GM21737 (cell line): ENCODE data around the gene ZNF112.

Experiments
- ATAC-seq: cut with Tn5 transposase; IDR thresholded peaks from one replicate; pipeline ENCODE4 v1.9.1; 2021; ENCODE audit warnings: mild to moderate bottlenecking, moderate library complexity; ENCODE audit not compliant: unreplicated experiment

The ZNF112 gene

DNA sequence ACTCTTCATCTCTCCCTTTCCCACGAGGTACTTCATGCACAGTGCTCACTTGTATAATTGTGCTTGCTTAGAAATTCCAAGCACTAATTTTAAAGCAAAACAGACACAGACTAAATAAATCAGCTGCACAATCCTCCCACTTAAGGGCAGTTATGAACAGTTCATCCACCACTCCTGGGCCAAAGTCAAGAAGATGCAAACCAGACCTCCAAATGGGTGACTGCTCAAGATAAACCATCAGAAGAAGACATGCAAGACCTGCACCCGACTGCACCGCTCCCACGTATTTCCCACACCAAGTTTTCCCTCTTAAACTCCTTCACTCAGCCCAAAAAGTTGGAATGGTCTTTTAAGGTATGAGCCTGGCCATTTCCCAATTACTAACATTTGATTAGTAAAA is 71.5 kb downstream of the ZNF112 start:
- no peak for ATAC-seq

DNA sequence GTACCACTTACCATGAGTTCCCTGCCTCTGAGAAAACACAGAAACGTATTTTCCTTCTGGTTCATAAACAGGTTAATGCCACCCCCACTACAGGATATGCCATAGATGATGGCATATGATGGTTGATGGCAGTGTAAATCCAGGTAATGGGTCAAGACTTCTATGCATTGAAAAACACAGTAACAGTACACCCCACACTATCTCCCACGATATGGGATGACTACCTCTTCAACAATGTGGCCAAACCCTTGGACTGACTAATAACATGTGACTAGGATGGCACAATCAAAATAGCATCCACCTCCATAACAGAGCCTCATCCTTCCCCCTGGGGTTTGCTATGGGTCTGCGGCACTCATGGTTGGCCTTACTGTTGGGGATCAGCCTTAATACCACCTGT is 73.6 kb downstream of the ZNF112 start:
- ATAC-seq, result no peak

DNA sequence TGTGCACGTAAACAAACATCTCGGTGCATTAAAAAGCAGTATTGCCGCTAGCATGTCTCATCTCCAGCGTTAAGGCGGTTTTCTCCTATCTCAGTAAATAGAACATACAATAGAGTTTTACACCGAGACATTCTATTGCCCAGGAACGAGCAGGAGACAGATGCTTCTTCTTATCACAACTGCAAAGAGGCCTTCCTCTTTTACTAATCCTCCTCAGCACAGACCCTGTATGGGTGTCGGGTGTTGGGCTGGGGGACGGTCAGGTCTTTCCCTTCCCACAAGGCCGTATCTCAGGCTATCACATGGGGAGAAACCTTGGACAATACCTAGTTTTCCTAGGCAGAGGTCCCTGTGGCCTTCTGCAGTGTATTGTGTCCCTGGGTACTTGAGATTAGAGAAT is 75.6 kb downstream of the ZNF112 start:
- ATAC-seq, result no peak

DNA sequence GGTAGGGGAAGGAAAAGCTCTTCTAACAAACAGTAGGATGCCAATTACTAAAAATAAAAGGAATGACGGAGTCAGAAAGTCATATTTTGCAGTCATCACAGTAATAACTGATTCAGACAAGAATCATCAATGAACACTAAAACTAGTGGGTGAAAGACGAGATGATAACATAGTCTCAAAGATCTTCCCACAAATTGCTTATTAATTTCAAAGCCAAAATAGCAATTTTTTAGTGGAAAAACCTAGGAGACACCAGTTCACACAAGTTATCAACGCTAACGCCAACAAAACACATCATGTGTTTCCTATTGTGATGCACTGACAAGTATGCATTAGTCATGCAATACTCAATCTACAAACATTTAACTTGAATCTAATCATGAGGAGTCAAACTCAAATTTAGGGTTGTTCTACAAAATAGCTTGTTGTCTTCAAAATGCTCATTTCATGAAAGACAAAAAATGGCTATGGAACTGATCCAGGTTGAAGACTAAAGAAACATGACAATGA is 78.2 kb downstream of the ZNF112 start:
- ATAC-seq, result no peak

DNA sequence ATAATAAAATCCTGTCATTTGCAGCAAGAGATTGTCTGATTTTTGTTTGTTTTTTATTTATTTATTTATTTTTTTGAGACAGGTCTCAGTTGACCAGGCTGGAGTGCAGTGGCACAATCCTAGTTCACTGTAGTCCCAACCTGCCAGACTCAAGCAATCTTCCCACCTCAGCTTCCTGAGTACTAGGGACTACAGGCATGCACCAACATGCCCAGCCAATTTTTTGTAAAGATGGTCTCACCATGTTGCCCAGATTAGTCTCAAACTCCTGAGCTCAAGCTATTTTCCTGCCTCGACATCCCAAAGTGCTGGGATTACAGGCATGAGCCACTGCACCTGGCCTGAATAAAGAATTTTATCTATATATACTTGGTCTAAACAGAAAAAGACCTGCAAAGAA is 79.1 kb downstream of the ZNF112 start:
- ATAC-seq, result no peak
